ENCODE measurements around the gene AKT1S1.

DNA sequence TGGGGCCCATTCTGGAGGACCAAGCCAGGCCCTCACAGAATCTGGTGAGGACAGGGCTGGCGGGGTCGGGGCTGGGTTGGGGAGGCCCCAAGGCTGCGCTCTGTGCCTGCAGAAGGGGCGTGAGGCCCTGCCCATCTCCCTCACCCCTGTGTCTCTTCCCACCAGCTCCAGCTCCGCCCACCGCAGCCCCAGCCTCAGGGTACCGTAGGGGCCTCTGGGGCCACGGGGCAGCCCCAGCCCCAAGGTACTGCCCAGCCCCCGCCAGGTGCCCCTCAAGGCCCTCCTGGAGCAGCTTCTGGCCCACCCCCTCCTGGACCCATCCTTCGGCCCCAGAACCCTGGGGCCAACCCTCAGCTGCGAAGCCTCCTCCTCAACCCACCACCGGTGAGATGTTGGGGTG is 41.6 kb downstream of the AKT1S1 start:
- TF ChIP-seq CTCF (IDR thresholded peaks at IDR 0.05) (no peak), POLR2A (IDR thresholded peaks at IDR 0.05) (no peak)
